Loucy (cell line): ENCODE data around the gene JAM3.

Source experiments
- EZH2phosphoT487 ChIP-seq: fragments of 200-600 bp; IDR thresholded peaks from 2 replicates; pipeline ENCODE4 v1.6.1; 2018; ENCODE audit warnings: antibody characterized with exemption, mild to moderate bottlenecking, moderate library complexity, borderline replicate concordance
- TF ChIP-seq, protein P1 (sequence below): fragments of 200-600 bp; sonication (generic); conservative IDR thresholded peaks from 2 replicates; pipeline ENCODE4 v1.5.1; 2014; ENCODE audit warnings: mild to moderate bottlenecking, antibody characterized with exemption, low read length

DNA sequence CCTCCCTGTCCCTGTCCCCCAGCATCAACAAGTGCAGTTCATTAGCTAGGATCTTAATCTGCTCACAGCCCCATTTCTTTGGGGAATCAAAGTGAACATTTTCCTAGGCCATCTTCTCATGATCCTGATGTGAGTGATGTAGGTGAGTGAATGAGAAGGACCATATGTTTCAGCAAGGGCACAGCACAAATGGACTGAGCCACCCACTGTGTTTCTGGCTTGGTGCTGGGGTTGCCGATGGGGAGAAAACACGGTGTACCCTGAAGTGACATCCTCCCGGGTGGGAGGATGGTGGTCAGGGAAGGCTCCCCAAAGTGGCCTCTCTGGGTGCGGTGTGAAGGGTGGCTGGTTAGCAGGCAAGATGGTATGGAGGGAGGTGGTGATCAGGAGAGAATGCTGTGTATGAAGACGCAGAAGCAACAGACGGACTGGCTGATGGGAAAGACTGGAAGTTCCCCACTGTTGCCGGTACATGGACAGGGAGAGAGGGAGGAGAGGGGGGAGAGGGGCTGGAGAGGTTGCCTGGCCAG, 72.2 kb downstream of the JAM3 start:
- TF ChIP-seq, protein P1, sequence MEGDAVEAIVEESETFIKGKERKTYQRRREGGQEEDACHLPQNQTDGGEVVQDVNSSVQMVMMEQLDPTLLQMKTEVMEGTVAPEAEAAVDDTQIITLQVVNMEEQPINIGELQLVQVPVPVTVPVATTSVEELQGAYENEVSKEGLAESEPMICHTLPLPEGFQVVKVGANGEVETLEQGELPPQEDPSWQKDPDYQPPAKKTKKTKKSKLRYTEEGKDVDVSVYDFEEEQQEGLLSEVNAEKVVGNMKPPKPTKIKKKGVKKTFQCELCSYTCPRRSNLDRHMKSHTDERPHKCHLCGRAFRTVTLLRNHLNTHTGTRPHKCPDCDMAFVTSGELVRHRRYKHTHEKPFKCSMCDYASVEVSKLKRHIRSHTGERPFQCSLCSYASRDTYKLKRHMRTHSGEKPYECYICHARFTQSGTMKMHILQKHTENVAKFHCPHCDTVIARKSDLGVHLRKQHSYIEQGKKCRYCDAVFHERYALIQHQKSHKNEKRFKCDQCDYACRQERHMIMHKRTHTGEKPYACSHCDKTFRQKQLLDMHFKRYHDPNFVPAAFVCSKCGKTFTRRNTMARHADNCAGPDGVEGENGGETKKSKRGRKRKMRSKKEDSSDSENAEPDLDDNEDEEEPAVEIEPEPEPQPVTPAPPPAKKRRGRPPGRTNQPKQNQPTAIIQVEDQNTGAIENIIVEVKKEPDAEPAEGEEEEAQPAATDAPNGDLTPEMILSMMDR: no peak
- no peak for TF ChIP-seq EZH2phosphoT487
